Effector CD4-positive, alpha-beta T cell (primary cell): ENCODE measurements around the gene GSG1L.
"Not testable (repeated sequence)": the region's sequence is repeated elsewhere in the genome, so short reads cannot be mapped to it uniquely, and the experiment has no call there.

ENCODE experiments used
- DNase-seq: peaks from one replicate; pipeline ENCODE4 v3.0.0-alpha.2; 2020

Gene GSG1L

GRCh38 chr16:27883576-27883975 lies 179.9 kb downstream of the GSG1L start:
- DNase-seq: no peak

GRCh38 chr16:27880287-27880686 lies 183.2 kb downstream of the GSG1L start:
- DNase-seq: no peak

- no peak for DNase-seq
Observed at GRCh38 chr16:27879601-27880247, 183.8 kb downstream of the GSG1L start.

- DNase-seq: not testable (repeated sequence)
Observed at GRCh38 chr16:27872627-27873026, 190.9 kb downstream of the GSG1L start.

GRCh38 chr16:27870116-27870798 lies 193.3 kb downstream of the GSG1L start:
- DNase-seq: no peak

GRCh38 chr16:27869411-27869810 lies 194.1 kb downstream of the GSG1L start:
- DNase-seq: no peak

DNA sequence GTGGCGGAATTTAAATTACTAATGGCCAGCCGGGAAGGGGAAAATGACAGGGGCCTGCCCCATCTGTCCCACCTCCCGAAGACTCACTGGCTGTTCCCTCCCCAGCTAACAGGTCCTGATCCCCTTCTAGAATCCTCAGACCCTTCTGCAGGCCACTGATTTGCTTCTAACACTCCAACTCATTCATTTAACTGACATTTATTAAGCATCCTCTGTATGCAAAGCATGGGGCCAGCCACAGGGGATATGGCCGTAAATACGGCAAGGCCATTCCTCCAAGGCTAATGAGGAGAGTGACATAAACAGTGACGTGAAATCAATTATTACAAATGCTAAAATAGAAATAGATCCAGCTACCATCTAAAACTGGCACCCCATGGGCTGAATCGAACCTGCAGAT lies 195.3 kb downstream of the GSG1L start:
- no peak for DNase-seq

- DNase-seq: peak; percentile 3
Observed at GRCh38 chr16:27867122-27868110, 196.1 kb downstream of the GSG1L start.

DNA sequence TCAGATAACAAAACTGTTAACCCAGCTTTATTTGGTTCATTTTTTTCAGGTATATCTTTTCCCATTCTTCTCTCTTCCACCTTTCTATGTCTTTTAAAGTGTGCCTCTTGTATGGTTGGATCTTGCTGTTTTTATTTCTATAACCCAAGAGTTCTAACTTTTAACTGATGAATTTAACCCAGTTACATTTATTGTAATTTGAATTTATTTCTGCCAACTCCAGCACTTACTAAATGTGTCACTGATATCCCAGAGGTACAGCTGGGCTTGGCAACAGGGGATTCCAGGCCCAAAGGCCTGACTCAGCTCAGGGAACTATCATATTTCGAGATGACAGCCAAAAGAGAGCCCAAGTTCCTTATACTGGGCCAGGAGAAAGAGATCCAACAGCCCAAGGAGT lies 200.1 kb downstream of the GSG1L start:
- no peak for DNase-seq

- DNase-seq: no peak
Observed at GRCh38 chr16:27862953-27863352, 200.6 kb downstream of the GSG1L start.

GRCh38 chr16:27860091-27860490 lies 203.4 kb downstream of the GSG1L start:
- no peak for DNase-seq

DNA sequence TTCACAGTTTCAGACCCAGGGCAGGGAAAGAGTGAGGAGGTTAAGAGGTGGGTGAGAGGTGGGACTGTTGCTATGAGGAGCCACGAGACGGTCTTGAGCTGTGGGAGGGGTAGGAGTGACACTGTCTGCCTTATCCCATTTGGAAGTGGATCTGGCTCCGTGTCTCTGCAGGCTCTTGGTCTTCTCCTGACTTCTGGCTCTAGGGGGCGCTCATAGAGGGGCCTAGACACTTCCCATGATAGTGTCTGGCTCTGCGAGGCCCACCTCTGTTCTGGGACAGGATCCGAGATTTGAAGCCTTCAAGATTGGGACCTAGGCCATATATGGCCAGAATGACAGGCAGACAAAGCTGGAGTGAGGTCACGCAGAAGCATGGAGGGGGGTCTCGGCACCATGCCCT lies 204.5 kb downstream of the GSG1L start:
- DNase-seq: no peak

DNA sequence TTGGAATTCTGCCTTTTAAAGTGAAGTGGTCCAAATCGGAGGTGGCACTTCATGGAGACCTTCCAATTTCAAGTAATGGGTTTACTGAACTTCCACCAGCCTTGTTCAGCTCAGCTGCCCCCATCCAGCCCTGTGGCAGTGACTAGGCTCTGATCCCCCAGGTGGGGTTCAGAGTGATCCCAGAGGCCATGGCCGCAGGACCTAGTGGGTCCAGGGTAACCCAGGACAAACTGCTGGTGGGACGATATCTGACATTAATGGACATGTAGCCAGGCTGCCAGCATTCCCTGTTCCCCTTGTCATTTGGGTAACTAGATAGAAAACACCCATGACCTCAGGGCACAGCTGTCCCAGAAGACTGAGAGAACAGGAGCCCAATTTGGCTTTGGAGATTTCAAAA lies 209.9 kb downstream of the GSG1L start:
- no peak for DNase-seq

DNA sequence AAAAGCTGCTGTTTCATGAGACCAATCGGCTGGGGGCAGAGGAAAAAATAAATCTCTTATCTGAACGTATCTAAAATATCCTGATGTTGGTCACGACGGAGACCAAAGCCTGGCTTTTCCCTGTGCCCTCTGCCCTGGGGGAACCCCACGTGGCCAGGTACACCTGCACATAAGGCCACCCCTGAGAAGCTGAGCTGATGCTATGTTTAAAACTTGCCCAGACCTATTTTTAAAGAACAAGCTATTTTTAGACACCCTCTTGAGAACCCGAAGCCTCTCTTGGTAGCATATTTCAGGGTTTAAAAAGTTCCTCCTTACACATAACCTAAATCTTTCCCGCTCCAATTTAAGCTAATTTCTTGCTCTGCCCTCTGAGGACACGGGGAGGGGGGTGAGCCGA lies 210.4 kb downstream of the GSG1L start:
- no peak for DNase-seq

GRCh38 chr16:27852681-27853080 lies 210.8 kb downstream of the GSG1L start:
- no peak for DNase-seq

DNA sequence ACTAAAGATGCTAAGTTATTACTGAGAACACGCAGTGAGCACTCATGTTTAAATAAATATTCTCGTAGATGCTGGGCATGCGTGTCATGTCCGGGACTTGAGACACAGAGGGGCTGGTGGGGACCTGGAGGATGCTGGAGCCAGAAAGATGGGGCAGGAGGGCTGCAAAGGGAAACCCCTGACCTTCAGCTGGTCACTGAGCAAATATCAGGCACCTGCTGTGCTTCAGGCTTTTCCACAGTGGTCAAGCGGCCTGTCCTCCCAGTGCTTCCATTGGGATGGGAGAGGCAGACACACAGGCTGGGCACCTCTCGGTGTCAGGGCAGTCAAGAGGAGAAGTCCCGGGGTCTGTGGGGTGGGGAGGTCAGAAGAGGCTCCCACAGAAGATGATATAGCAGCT lies 211.4 kb downstream of the GSG1L start:
- no peak for DNase-seq

DNA sequence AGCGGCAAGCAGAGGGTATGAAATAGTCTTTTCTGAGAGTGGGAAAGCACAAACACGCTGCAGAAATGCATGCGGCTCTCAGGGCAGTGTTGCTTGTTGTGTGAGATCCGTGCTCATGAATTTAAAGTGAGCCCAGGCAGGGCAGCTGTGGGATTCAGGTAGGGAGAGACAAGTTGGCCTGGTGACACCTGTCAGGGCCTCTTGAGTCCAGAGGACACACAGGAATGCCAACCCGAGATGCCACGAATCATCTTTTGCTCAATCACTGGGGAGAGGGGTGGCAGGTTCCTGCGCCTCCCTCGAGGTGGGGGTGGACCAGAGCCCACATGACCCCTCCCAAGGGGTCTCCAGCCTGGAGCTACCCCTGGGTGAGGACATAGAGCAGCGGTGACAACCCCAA lies 211.9 kb downstream of the GSG1L start:
- no peak for DNase-seq

DNA sequence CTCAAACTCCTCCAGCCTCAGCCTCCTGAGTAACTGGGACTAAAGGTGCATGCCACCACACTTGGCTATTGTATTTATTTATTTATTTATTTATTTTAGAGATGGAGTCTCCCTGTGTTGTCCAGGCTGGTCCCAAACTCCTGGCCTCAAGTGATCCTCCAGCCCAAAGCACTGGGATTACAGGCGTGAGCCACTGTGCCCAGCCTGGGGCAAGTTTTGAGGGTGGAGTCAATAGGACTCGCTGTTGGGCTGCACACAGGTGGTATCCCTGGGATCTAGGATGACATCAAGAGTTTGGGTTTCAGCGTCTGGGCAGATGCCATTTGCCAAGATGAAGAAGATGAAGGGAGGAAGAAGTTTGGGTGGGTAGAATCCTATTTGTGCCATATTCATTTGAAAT lies 213.9 kb downstream of the GSG1L start:
- no peak for DNase-seq

DNA sequence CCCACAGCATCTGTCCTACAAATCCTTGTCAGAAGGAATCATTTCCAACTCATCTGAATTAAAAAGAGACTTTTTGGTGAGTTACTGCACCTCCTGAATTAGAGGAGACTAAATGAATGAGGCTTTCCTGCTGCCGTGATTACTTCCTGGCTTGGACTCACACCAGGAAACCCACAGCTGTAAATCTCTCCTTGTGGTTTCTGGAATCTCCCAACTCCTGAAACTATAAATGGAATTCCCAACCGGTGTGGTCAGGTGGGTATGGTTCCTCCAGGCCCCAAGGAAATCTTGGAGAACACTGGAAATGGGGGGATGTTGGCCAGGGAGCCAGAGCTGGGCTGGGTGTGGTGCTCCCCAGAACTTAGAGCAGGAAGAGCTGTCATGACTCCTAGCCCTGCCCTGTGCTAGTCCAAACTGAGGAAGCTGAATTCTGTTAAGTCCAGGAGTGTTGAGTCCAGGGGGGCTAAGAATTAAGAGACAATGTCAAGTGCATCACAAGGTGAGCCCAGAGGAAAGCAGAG lies 216.4 kb downstream of the GSG1L start:
- no peak for DNase-seq

DNA sequence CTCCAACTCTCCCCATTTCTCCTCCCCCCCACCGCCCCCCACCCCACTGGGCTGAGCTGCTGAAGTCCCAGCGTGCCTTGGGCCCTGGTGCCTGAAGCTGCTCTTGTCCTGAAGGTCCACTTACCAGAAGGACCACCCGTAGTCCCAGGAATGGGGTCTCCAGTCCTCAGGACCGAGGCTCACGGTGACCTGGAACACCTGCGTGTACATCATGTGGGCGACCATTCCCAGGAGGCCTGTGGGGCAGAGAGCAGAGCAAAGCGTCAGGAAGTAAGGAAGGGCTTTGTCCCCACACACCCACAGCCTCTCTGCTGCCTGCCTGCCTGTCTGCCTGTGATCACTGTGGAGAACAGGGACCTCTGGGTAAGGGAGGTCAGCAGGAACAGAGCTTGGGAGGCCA lies 218.7 kb downstream of the GSG1L start:
- DNase-seq: no peak

- DNase-seq: no peak
Observed at GRCh38 chr16:27843800-27844199, 219.7 kb downstream of the GSG1L start.

DNA sequence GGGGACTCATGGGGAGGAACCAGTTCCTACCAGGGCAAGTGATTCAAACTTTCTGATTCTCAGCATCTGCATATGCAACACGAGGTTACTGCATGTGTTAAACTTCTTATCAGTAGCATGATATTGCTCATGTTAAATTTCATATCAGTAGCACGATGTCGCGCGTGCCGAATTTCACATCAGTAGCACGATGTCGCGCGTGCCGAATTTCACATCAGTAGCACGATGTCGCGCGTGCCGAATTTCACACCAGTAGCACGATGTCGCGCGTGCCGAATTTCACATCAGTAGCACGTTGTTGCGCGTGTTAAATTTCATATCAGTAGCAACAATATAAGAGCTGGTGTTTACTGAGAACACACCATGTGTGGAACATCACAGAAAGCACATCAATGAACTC lies 221.6 kb downstream of the GSG1L start:
- DNase-seq: no peak

- no peak for DNase-seq
Observed at GRCh38 chr16:27841061-27841801, 222.3 kb downstream of the GSG1L start.
